Thyroid gland (tissue), 4 donors: ENCODE measurements around the gene OTOA.

Experiments
- CTCF ChIP-seq, 6 experiments: fragments of 200-600 bp in 3 of 6; fragments of 450-650 bp in 3 of 6; sonication (generic) in 3 of 6; IDR thresholded peaks; one replicate each; pipeline ENCODE4 v1.5.1; 2016 to 2019; ENCODE audit warnings: antibody characterized with exemption in 6 of 6, mild to moderate bottlenecking in 2 of 6, inconsistent platforms in 1 of 6, moderate library complexity in 1 of 6
- POLR2A ChIP-seq, 2 donors: fragments of 450-650 bp; IDR thresholded peaks; one replicate each; pipeline ENCODE4 v1.6.1; 2017; ENCODE audit warnings: antibody characterized with exemption in 2 of 2, mild to moderate bottlenecking in 2 of 2, moderate library complexity in 1 of 2

- TF ChIP-seq CTCF (IDR thresholded peaks at IDR 0.05), result no peak
- no peak for TF ChIP-seq POLR2A (IDR thresholded peaks at IDR 0.05)
These were observed 34.6 kb downstream of the OTOA start for GRCh38 chr16:21698169-21699032.
